DMS79 treated with DMSO at 0.1 percent for 48 hours (cell line): ENCODE data around the gene KCNE5.
"Not testable (repeated sequence)": the region's sequence is repeated elsewhere in the genome, so short reads cannot be mapped to it uniquely, and the experiment has no call there.

Experiments used
- DNase-seq: peaks from one replicate; lab custom pipeline; 2025; lab: John Stamatoyannopoulos, UW

Gene KCNE5, protein sequence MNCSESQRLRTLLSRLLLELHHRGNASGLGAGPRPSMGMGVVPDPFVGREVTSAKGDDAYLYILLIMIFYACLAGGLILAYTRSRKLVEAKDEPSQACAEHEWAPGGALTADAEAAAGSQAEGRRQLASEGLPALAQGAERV

DNA sequence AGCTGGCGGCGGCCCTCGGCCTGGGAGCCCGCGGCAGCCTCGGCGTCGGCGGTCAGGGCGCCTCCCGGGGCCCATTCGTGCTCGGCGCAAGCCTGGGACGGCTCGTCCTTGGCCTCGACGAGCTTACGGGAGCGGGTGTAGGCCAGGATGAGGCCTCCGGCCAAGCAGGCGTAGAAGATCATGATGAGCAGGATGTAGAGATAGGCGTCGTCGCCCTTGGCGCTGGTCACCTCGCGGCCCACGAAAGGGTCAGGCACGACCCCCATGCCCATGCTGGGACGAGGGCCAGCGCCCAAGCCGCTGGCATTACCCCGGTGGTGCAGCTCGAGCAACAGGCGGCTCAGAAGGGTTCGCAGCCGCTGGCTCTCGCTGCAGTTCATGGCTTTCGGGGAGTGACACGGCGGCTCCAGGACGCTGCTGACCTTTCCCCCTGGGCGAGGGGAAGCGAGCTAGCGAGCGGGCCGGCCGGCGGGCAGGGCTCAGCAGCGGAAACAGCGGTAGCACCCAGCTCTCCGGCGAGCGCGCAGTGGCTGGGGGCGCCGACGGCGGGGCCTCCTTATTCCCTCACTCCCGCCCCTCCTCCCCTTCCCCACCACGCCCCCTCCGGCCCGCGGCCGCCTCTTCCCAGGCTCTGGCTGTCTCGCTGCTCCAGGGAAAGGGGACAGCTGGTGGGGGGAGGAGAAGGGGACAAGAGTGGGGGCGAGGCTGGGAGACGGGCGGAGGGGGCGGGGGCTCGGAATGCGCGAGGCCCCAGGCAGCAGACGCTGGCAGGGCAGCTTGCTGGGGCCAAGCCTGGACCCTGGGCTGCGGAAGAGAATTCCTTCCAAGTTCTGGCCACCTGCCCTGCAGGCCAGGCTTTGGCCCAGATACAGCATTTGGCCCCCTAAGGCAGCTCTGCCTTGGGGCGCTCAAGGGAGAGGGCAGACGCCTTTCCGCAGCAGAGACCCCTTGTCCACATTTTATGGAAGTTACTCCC lies at the start of gene KCNE5:
Gene KCNE5 (minus strand): TSS at position 532 of the 976 bp plus-strand sequence. CDS start 152 bp downstream, at position 380.
- no peak for DNase-seq

DNA sequence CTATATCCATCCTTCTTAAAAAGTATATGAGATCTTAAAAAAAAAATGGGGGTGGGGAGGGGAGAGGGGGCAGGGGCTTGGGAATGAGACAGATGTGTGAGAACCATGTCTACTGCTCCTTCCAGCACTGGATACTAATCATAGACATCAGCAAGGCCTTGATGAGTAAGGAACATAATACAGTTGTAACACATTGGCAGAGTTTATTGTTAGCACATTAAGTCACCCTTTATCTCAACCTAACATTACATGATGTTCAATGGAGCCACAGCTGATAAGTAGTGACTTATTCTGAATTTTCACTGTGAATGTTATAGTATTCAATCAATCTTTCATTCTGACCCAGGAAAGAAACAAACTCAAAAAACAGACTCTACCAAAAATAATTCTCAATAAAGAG lies 47.3 kb upstream of the KCNE5 start:
- DNase-seq: no peak

DNA sequence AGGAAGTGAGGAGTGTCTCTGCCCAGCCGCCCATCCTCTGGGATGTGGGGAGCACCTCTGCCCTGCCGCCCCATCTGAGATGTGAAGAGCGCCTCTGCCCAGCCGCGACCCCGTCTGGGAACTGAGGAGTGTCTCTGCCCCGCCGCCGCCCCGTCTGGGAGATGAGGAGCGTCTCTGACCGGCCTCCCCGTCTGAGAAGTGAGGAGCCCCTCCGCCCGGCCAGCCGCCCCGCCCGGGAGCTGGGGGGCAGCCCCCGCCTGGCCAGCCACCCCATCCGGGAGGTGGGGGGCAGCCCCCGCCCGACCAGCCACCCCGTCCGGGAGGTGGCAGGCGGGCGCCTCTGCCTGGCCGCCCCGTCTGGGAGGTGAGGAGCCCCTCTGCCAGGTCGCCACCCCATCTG lies 46.2 kb upstream of the KCNE5 start:
- not testable (repeated sequence) for DNase-seq

DNA sequence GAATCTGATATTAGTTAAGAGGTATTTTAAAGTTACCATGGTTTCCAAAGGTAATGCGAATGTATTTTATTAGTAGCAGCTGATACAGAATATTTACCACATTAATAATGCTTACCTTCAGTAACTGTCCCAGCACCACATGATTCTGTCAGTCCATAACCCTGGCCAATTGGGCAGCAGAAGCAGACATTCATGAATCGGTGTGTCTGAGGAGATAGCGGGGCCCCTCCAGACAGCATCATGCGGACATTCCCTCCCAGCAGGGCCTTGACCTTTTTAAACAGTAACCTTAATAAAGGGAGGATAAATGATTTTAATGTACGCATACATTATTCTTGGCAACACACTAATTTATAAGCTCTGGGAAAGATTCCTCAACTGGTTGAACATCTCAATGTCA lies 43.0 kb upstream of the KCNE5 start:
- DNase-seq: no peak

DNA sequence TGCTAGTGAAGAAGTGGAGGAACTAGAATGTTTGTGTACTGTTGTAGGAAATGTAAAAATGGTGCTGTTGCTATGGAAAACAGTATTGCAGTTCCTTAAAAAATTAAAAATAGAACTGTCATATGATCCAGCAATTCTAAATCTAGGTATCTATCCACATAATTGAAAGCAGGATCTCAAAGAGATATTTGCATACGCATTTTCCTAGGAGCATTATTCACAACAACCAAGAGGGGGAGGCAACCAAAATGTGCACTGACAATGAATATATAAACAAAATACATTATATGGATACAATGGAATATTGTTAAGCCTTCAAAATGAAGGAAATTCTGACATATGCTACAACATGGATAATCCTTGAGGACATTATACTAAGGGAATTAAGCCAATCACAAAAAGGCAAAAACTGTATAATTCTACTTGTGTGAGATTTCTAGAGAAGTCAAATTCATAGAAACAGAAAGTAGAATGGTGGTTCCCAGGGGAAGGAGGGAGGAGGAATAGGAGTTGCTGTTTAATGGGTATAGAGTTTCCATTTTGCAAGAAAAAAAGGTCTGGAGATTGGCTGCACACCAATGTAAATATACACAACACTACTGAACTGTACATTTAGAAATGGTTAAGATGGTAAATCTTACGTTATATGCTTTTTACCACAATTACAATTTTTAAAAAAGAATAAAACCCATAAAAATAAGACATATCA lies 35.6 kb upstream of the KCNE5 start:
- no peak for DNase-seq

DNA sequence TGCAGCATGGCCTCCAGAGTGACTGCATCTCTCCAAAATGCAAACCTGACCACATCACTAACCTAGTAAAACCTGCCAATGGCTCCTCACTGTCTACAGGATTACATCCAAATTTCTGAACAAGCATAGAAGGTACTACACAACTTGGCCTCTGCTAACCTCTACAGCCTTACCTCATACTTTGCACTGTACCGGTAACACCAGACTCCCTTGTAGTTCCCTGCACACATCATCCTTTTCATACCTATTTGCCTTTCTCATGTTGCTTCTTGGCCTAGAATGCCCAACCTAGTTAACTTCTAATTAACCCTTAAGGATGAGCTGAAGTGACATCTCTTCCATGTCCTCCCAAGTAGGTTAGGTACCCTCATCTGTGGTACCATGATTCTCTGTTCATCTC lies 33.4 kb upstream of the KCNE5 start:
- no peak for DNase-seq

DNA sequence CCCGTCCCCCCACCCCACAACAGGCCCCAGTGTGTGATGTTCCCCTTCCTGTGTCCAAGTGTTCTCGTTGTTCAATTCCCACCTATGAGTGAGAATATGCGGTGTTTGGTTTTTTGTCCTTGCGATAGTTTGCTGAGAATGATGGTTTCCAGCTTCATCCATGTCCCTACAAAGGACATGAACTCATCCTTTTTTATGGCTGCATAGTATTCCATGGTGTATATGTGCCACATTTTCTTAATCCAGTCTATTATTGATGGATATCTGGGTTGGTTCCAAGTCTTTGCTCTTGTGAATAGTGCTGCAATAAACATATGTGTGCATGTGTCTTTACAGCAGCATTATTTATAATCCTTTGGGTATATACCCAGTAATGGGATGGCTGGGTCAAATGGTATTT lies 32.4 kb upstream of the KCNE5 start:
- not testable (repeated sequence) for DNase-seq

DNA sequence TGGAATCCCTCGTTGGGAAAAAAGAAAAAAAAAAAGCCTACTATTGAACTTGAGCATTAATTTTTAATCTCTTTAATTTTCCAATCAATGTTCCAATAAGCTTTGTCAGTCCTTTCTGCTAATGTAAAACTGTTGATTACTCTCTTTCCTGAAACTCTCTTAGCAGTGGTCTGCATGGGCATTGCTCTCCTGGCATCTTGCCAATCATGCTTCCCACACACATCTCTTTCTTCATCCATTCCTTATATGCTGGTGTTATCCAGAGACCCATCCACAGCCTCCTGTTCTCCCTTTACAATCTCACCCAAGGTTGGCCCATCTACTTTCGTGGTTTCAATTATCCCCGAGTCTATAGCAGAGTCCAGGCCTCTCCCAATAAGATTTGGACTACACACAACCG lies 31.8 kb upstream of the KCNE5 start:
- DNase-seq: no peak

DNA sequence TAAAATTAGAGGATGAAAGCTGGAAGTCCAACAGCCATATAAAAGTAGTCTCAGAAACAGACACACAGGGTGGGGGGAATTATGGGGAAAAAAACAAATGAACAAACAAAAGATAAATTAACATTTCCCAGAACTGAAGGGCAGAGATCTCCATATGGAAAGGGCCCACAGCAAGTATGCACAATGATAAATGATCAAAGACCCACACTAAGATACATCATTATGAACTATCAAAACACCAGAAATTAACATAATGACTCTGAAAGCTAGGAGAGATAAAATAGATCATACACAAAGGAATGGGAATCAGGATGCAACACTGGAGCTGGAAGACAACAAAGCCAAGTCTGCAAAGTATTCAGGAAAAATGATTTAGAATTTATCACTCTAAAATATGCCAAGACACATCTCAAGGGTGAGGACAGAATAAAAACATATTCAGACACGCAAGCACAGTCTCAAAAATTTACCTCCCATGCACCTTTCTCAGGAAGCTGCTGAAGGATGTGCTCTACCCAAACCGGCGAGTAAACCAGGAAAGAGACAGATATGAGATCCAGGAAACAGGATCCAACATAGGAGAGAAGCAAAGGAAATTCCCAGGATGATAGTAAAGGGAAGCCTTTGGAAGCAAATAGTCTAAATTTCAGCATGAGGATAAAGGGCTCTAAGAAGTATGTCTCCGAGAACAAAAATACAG lies 30.7 kb upstream of the KCNE5 start:
- no peak for DNase-seq

DNA sequence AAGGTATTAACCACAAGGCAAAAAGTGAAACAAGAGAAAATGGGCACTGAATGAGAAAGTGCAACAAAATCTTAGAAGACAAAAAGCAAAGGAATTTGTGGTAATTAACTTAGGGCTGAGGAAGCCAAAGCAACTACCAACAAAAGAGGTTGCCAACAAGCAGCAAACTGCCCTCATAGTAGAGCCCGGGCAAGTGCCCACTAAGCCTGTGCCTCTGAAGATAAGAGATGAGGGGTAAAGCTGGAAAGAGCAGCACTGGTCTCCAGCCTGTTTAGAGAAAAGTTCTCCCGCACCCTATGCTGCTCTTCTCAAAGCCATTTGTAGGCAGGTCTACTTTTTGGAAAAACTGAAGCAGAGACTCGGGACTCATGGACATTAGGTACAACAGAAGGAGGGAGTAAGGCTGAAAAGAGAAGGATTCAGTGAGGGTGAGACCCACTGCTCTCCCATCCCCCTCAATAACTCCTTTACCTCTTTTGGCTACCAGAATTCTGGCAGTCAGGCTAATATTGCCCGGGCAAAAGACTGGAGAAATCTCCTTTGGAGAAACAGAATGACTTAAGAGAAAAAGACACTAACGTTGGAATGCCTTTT lies 29.6 kb upstream of the KCNE5 start:
- no peak for DNase-seq

DNA sequence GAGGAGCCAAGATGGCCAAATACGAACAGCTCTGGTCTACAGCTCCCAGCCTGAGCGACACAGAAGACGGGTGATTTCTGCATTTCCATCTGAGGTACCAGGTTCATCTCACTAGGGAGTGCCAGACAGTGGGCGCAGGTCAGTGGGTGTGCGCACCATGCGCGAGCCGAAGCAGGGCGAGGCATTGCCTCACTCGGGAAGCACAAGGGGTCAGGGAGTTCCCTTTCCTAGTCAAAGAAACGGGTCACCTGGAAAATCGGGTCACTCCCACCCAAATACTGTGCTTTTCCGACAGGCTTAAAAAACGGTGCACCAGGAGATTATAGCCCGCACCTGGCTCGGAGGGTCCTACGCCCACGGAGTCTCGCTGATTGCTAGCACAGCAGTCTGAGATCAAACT lies 19.7 kb upstream of the KCNE5 start:
- not testable (repeated sequence) for DNase-seq

DNA sequence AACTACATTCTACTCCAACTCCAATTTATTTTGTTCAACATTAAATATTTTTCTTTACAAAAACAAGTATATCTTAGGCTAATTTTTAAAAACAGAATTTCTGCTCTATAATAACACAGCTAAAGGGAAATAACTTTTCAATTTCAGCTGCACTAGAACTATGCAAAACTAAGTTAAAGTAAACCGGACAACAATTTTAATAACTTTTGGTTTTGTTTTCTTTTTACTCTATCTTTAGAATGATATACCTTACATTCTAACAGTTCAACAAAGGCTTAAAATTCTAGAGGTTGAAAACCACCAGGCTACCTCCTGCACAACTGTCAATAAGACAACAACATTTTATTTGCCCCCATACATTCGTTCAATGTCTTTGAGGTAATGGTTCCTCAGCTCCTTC lies 18.7 kb upstream of the KCNE5 start:
- DNase-seq: no peak

DNA sequence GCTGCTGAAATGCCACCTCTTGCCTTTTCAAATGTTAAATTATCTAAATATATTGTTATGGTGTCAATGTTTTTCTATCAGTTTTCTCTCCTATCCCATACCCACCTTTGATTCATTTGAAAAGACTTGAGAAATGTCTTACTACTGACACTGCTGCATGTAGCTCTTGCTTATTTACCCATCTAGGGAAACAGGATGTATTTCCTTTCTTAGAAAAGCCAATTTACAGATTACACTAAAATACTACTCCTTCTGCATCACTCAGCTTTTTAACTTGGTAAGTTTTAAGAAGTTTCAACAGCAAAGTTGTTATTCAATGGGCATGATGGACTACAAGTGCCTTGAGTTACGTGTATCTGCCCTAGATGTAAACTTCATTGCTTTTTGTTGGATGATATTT lies 13.2 kb upstream of the KCNE5 start:
- no peak for DNase-seq

DNA sequence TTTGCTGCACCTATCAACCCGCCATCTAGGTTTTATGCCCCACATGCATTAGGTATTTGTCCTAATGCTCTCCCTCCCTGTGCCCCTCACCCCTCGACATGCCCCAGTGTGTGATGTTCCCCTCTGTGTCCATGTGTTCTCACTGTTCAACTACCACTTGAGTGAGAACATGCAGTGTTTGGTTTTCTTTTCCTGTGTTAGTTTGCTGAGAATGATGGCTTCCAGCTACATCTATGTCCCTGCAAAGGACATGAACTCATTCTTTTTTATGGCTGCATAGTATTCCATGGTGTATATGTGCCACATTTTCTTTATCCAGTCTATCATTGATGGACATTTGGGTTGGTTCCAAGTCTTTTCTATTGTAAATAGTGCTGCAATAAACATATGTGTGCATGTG lies 12.5 kb upstream of the KCNE5 start:
- not testable (repeated sequence) for DNase-seq

DNA sequence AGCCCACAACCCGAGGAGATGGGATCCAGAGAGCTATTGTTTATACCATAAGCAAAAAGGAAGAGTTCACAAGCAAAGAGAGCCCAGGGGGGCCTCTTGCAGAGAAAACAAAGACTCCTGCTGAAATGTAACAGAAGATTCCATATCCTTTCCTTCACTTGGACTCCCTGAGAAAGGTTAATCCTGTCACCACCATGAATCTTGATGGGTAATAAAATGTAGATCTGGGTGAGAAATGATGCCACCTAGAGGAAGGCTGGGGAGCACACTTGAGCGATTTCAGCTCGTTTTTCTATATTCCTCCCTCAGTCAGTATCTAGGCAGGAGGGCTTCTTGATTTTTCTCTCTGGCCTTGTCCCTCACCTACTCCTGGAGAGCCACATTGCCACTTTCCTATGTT lies 10.2 kb upstream of the KCNE5 start:
- no peak for DNase-seq

DNA sequence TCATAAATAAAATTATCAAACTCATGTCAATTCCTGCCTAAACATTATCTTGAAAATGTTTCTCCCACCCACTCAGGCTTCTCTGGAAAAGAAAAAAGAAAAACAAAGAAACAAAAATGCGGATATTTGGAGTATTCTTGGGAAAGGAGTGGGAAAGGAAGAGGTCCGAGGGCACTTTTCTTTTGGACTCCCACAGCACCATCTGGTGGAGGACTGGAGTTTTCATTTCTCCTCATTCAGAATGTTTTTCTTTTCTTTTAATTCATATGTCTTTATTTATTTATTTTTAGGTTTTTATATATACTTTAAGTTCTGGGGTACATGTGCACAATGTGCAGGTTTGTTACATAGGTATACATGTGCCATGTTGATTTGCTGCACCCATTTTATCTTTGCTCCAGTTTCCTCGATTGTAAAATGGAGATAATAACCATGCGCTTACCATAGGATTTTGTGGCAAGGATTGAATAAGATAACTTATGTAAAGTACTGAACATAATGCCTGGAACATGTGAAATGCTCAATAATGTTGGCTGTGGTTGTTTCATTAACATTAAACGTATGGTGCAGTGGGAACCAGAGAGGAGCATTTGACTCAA lies 8.0 kb upstream of the KCNE5 start:
- no peak for DNase-seq

DNA sequence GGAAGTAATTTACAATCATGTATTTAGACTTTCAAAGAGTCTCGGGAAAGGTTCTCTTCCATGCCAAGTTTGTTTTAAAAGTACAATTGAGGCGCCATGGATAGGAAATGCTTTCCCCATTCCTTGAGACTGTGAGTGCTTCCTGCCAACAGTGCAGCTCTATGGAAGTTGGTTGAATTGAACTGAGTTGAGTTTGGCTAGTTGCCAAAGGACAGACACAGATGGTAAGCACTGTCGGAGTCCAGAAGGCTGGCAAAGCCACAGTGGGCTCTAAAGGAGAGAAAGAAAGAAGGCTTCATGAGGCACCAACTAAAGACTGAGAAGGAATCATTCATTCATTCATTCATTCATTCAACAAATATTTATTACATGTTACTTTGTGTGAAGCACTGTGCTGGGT lies 4.3 kb upstream of the KCNE5 start:
- DNase-seq: no peak

DNA sequence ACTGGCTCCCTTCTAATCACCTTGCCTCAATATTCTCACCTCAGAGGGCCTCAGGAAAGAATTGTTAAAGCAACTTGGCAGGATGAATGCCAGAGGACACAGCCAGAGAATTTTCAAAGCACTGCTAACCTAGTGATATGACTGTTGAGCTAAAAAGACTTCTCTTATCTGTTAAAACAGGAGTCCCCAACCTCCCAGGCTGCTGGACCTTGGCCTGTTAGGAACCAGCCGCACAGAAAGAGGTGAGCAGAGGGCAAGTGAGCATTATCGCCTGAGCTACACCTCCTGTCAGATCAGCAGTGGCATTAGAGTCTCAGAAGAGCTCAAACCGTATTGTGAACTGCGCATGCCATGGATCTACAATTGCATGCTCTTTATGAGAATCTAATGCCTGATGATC lies 1.7 kb upstream of the KCNE5 start:
- DNase-seq: no peak

DNA sequence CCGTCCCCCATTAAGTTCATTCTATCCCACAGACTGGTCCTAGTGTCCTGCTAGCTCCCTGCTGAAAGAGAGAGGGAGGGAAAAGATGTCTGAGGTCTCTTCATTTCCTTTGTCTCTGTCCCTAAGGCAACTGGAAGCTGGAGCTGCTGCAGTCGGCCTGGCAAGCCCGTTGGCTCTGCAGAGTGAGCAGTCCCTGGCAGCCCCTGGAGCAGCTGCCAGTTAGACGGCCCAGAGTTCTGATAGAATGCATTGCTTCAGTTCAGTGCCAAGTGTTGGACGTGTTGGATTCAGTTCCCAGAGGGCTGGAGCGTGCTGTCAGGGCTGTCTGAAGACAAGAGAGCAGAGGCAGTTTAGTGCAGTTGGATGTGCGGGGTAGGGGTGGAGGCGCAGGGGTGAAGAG lies 975 bp downstream of the KCNE5 start:
- DNase-seq: no peak

DNA sequence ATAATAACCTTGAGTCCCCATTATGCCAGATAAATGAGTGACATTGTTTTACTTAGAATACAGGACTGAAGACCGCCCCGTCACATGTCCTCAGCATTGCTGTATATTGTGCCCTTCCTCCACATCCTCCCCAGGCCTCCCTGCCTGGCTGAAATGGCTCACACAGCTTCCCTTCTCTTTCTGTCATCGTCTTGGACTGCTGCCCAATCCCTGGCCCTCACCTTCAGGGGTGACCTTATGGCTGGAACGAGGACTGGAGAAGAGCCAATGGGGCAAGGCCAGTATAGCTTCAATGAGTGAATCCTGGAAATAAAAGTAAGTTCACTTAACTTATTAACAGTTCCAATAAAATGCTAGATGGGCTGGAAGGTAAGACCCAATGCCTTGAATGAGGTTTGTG lies 2.7 kb downstream of the KCNE5 start:
- DNase-seq: no peak

DNA sequence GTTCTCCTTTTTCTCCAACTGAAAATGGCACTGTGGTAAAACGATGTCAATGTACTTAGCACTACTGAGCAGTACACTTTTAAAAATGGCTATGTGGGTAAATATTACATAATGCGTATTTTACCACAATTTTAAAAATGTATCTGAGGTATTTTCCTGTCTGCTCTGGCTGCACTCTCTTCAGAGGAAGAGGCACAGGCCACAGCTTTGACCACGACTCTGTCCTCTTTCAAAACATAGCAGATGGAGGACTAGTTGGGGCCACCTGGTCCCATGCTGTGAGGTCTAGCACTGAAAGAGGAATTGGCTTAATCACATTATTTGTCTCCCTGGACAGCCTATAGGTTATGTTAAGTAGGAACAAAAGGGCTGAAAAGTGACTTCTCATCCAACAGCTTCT lies 5.2 kb downstream of the KCNE5 start:
- DNase-seq: no peak

DNA sequence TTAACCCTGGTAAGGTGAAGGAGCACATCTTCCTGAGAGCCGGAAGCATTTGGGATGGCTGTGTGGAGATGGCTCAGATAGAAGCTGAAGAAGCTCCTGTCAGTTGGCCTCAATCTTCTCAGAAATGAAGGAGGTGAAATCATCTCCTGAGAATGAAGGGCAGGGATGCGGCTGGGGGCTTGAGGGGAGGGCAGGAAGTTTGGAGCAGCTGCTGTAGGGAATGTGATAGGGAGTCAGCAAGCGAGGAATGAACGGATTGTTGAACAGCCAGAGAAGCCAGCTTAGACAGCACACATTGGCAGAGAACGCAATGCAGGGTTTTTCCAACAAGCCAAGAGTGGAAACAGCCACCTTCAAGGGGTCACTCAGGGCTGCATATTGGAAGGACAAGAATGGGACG lies 10.0 kb downstream of the KCNE5 start:
- DNase-seq: no peak
